Measurements from ENCODE around the gene SLC44A5. TPM values are rescaled to one million over a fixed set of nuclear protein-coding genes. Genes with fewer than 3 reads are reported as not detected.

Gene SLC44A5
- total RNA-seq, 1 experiment from 2014 or later: 2.4 TPM

- Histone ChIP-seq H4K5ac (ENCODE audit: insufficient read length, low read depth, low read length) (no peak overlapping the region), H3K4me1 (ENCODE audit: insufficient read depth, low read length) (no peaks in the 10 kb centered on the region)
- WGBS (ENCODE audit: extremely low coverage, insufficient read length, low lambda C conversion rate): no CpG with 5 or more reads among the region's 1 CpG
These were observed 118.9 kb downstream of the SLC44A5 start for GRCh38 chr1:75492011-75492410.

More at GRCh38 chr1:75492011-75492410, 118.9 kb downstream of the SLC44A5 start:
- no peak for DNase-seq
- Histone ChIP-seq H3K9me3 (ENCODE audit: control insufficient read depth, low read depth, low read length) (no peaks in the 10 kb centered on the region), H2AK5ac (ENCODE audit: insufficient read length, low read length) (no peak overlapping the region), H3K27ac (ENCODE audit: insufficient read length, low read depth, low read length) (no peak overlapping the region), H3K56ac (ENCODE audit: insufficient read length, low read depth, low read length) (no peak overlapping the region), H3K9ac (ENCODE audit: extremely low read depth, insufficient read length, low read length) (no peak overlapping the region), H3K18ac (ENCODE audit: insufficient read length, low read depth, low read length) (no peak overlapping the region), H3K23ac (ENCODE audit: insufficient read length, low read depth, low read length) (no peak overlapping the region), H2BK20ac (ENCODE audit: low read depth, low read length, poor library complexity, severe bottlenecking) (no peak overlapping the region), H2BK5ac (ENCODE audit: insufficient read length, low read length) (no peak overlapping the region), H4K20me1 (ENCODE audit: control insufficient read depth, insufficient read depth, insufficient read length) (no peaks in the 10 kb centered on the region), H3K23me2 (ENCODE audit: insufficient read length, low read depth, low read length, poor library complexity, severe bottlenecking) (no peaks in the 10 kb centered on the region), H3T11ph (ENCODE audit: low read length) (no peak overlapping the region), H3K4me2 (ENCODE audit: insufficient read depth, insufficient read length, low read length) (no peak overlapping the region), H2BK120ac (ENCODE audit: low read depth, low read length, poor library complexity, severe bottlenecking) (no peak overlapping the region), H2BK12ac (ENCODE audit: insufficient read length, low read depth, low read length) (no peak overlapping the region), H3K14ac (ENCODE audit: insufficient read depth, low read length) (no peak overlapping the region), H2AFZ (ENCODE audit: low read length) (no peak overlapping the region), H3K4ac (ENCODE audit: low read depth, low read length) (no peak overlapping the region), H3K79me1 (ENCODE audit: insufficient read depth, low read depth, low read length, poor library complexity, severe bottlenecking) (no peaks in the 10 kb centered on the region), H4K8ac (replicated peaks; ENCODE audit: insufficient read length, low read depth, low read length) (no peak overlapping the region), H2BK15ac (ENCODE audit: low read depth, low read length) (no peak overlapping the region), H3K27me3 (ENCODE audit: insufficient read depth, low read length) (no peaks in the 10 kb centered on the region), H4K91ac (ENCODE audit: insufficient read length, low read depth, low read length) (no peak overlapping the region), H3K79me2 (ENCODE audit: insufficient read depth, low read length) (no peaks in the 10 kb centered on the region)
- Mint-ChIP-seq H3K27me3 (ENCODE audit: low read depth) (no peaks in the 10 kb centered on the region), H3K36me3 (ENCODE audit: insufficient read depth in 1 of 3, low read depth in 3 of 3) (no peaks in the 10 kb centered on the region), H3K4me3 (no peak overlapping the region), H3K27ac (no peak overlapping the region; a peak in 1 of 7 replicates), H3K9me3 (no peaks in the 10 kb centered on the region; a peak in 1 of 5 replicates), H3K4me1 (peaks cover 3 to 4% of the 10 kb centered on the region in 2 experiments; a peak in 2 of 4 replicates)
- no peak for TF ChIP-seq CTCF (conservative IDR thresholded peaks at IDR 0.05)
